Ureter (tissue), 1 donor: ENCODE measurements around the gene KRTAP13-1. TPM values are rescaled to one million over a fixed set of nuclear protein-coding genes. Genes with fewer than 3 reads are reported as not detected.

ENCODE experiments used
- total RNA-seq: library from RNA; stranded (reverse); gene quantifications from one replicate; pipeline ENCODE4 v1.2.4, GENCODE V29; 2023
- donor health status: DM: yes; HTN: yes; CAD: no.

Gene KRTAP13-1
- total RNA-seq, 1 donor from 2014 or later: not detected

Other genes with a start within 250 kb of the KRTAP13-1 start
- not detected for gene CLDN17, start 229.2 kb upstream of the KRTAP13-1 start, total RNA-seq
- 1.8 TPM for gene CLDN8, start 179.9 kb upstream of the KRTAP13-1 start, total RNA-seq
- not detected for gene KRTAP24-1, start 113.1 kb upstream of the KRTAP13-1 start, total RNA-seq
- gene KRTAP25-1, start 106.5 kb upstream of the KRTAP13-1 start, total RNA-seq: not detected
- gene KRTAP26-1, start 75.7 kb upstream of the KRTAP13-1 start, total RNA-seq: not detected
- not detected for gene KRTAP27-1, start 58.3 kb upstream of the KRTAP13-1 start, total RNA-seq
- not detected for gene KRTAP23-1, start 47.4 kb upstream of the KRTAP13-1 start, total RNA-seq
- not detected for gene KRTAP13-2, start 23.8 kb upstream of the KRTAP13-1 start, total RNA-seq
- not detected for gene KRTAP13-3, start 29.9 kb downstream of the KRTAP13-1 start, total RNA-seq
- gene KRTAP13-4, start 34.2 kb downstream of the KRTAP13-1 start, total RNA-seq: not detected
- gene KRTAP15-1, start 44.2 kb downstream of the KRTAP13-1 start, total RNA-seq: not detected
- gene KRTAP19-1, start 84.3 kb downstream of the KRTAP13-1 start, total RNA-seq: not detected
- not detected for gene KRTAP19-2, start 91.4 kb downstream of the KRTAP13-1 start, total RNA-seq
- not detected for gene KRTAP19-3, start 96.0 kb downstream of the KRTAP13-1 start, total RNA-seq
- gene KRTAP19-4, start 101.1 kb downstream of the KRTAP13-1 start, total RNA-seq: not detected
- gene KRTAP19-5, start 106.1 kb downstream of the KRTAP13-1 start, total RNA-seq: not detected
- gene KRTAP19-6, start 145.8 kb downstream of the KRTAP13-1 start, total RNA-seq: not detected
- not detected for gene KRTAP19-7, start 165.3 kb downstream of the KRTAP13-1 start, total RNA-seq
- not detected for gene KRTAP22-2, start 194.4 kb downstream of the KRTAP13-1 start, total RNA-seq
- not detected for gene KRTAP6-3, start 196.4 kb downstream of the KRTAP13-1 start, total RNA-seq
- not detected for gene KRTAP6-2, start 202.9 kb downstream of the KRTAP13-1 start, total RNA-seq
- gene KRTAP22-1, start 205.1 kb downstream of the KRTAP13-1 start, total RNA-seq: not detected
- not detected for gene KRTAP6-1, start 217.9 kb downstream of the KRTAP13-1 start, total RNA-seq
- not detected for gene KRTAP20-1, start 220.4 kb downstream of the KRTAP13-1 start, total RNA-seq
- gene KRTAP20-4, start 224.6 kb downstream of the KRTAP13-1 start, total RNA-seq: not detected
- not detected for gene KRTAP20-2, start 239.2 kb downstream of the KRTAP13-1 start, total RNA-seq
- gene KRTAP20-3, start 246.8 kb downstream of the KRTAP13-1 start, total RNA-seq: not detected